GM19397 (cell line): ENCODE results near the gene MUC12.
"Not testable (repeated sequence)": the region's sequence is repeated elsewhere in the genome, so short reads cannot be mapped to it uniquely, and the experiment has no call there.

Experiments
- ATAC-seq: cut with Tn5 transposase; IDR thresholded peaks from one replicate; pipeline ENCODE4 v1.9.1; 2021; ENCODE audit warnings: mild to moderate bottlenecking, moderate library complexity; ENCODE audit not compliant: unreplicated experiment

The MUC12 gene

GRCh38 chr7:100984241-100984918 is 15.0 kb downstream of the MUC12 start:
- ATAC-seq = not testable (repeated sequence)

GRCh38 chr7:100985033-100985797 is 15.8 kb downstream of the MUC12 start:
- not testable (repeated sequence) for ATAC-seq

- no peak for ATAC-seq
Measured at GRCh38 chr7:100991631-100992030, 22.3 kb downstream of the MUC12 start.

GRCh38 chr7:100992280-100992679 is 22.9 kb downstream of the MUC12 start:
- not testable (repeated sequence) for ATAC-seq

GRCh38 chr7:100994671-100995070 is 25.3 kb downstream of the MUC12 start:
- ATAC-seq = not testable (repeated sequence)

GRCh38 chr7:100998530-100998929 is 29.2 kb downstream of the MUC12 start:
- not testable (repeated sequence) for ATAC-seq

- not testable (repeated sequence) for ATAC-seq
Measured at GRCh38 chr7:100999334-100999733, 30.0 kb downstream of the MUC12 start.

GRCh38 chr7:101000025-101000424 is 30.7 kb downstream of the MUC12 start:
- ATAC-seq = not testable (repeated sequence)

- ATAC-seq = not testable (repeated sequence)
Measured at GRCh38 chr7:101002333-101002732, 33.0 kb downstream of the MUC12 start.

- ATAC-seq = not testable (repeated sequence)
Measured at GRCh38 chr7:101007361-101007760, 38.0 kb downstream of the MUC12 start.

GRCh38 chr7:101009629-101010028 is 40.3 kb downstream of the MUC12 start:
- no peak for ATAC-seq

- no peak for ATAC-seq
Measured at GRCh38 chr7:101012931-101013330, 43.6 kb downstream of the MUC12 start.

GRCh38 chr7:101015626-101016025 is 46.3 kb downstream of the MUC12 start:
- ATAC-seq = no peak

- ATAC-seq = no peak
Measured at GRCh38 chr7:101017064-101017777, 47.9 kb downstream of the MUC12 start.

- no peak for ATAC-seq
Measured at GRCh38 chr7:101018271-101019167, 49.2 kb downstream of the MUC12 start.

GRCh38 chr7:101020444-101020843 is 51.1 kb downstream of the MUC12 start:
- ATAC-seq = no peak

GRCh38 chr7:101021703-101022102 is 52.3 kb downstream of the MUC12 start:
- no peak for ATAC-seq

- no peak for ATAC-seq
Measured at GRCh38 chr7:101023839-101024238, 54.5 kb downstream of the MUC12 start.

- ATAC-seq = no peak
Measured at GRCh38 chr7:101031082-101031481, 61.7 kb downstream of the MUC12 start.

GRCh38 chr7:101035941-101036340 is 66.6 kb downstream of the MUC12 start:
- ATAC-seq = no peak

- not testable (repeated sequence) for ATAC-seq
Measured at GRCh38 chr7:101041283-101041682, 71.9 kb downstream of the MUC12 start.
